H9 (cell line): Measurements from ENCODE around the gene HDX. TPM values are rescaled to one million over a fixed set of nuclear protein-coding genes. Genes with fewer than 3 reads are reported as not detected.

Experiments used
- DNase-seq: peaks from one replicate; pipeline ENCODE4 v3.0.0-alpha.2; 2017
- H2AFZ ChIP-seq: one replicate; pipeline ENCODE4 v1.6.1; 2013; ENCODE audit warnings: mild to moderate bottlenecking, low read length, control low read depth, moderate library complexity
- H2AK5ac ChIP-seq: 2 replicates; pipeline ENCODE4 v1.6.1; 2013; ENCODE audit warnings: low read length, control low read depth, mixed read lengths; ENCODE audit not compliant: insufficient read length
- H2BK120ac ChIP-seq: one replicate; pipeline ENCODE4 v1.6.1; 2013; ENCODE audit warnings: low read depth, mild to moderate bottlenecking, low read length, control low read depth, inconsistent platforms; ENCODE audit not compliant: poor library complexity, severe bottlenecking
- H2BK12ac ChIP-seq: 2 replicates; pipeline ENCODE4 v1.6.1; 2013; ENCODE audit warnings: low read length, control low read depth, mixed read lengths, low read depth; ENCODE audit not compliant: insufficient read length
- H2BK15ac ChIP-seq: 2 replicates; pipeline ENCODE4 v1.6.1; 2013; ENCODE audit warnings: low read depth, low read length, control low read depth
- H2BK20ac ChIP-seq: one replicate; pipeline ENCODE4 v1.6.1; 2013; ENCODE audit warnings: low read depth, mild to moderate bottlenecking, low read length, control low read depth, inconsistent platforms; ENCODE audit not compliant: poor library complexity, severe bottlenecking
- H2BK5ac ChIP-seq: 2 replicates; pipeline ENCODE4 v1.6.1; 2013; ENCODE audit warnings: low read length, control low read depth, mixed read lengths; ENCODE audit not compliant: insufficient read length
- H3K14ac ChIP-seq: 2 replicates; pipeline ENCODE4 v1.6.1; 2013; ENCODE audit warnings: low read length, control low read depth; ENCODE audit not compliant: insufficient read depth
- H3K18ac ChIP-seq: 2 replicates; pipeline ENCODE4 v1.6.1; 2013; ENCODE audit warnings: low read depth, mild to moderate bottlenecking, mixed read lengths, low read length, control low read depth; ENCODE audit not compliant: insufficient read length
- H3K23ac ChIP-seq: 2 replicates; pipeline ENCODE4 v1.6.1; 2013; ENCODE audit warnings: low read length, control low read depth, mixed read lengths, low read depth; ENCODE audit not compliant: insufficient read length
- H3K23me2 ChIP-seq: 2 replicates; pipeline ENCODE4 v1.6.1; 2013; ENCODE audit warnings: low read depth, mild to moderate bottlenecking, mixed read lengths, low read length, control low read depth; ENCODE audit not compliant: insufficient read length, poor library complexity, severe bottlenecking
- H3K27ac ChIP-seq: 2 replicates; pipeline ENCODE4 v1.5.1; 2013; ENCODE audit warnings: low read length, control low read depth, mixed read lengths, low read depth; ENCODE audit not compliant: insufficient read length
- H3K27me3 ChIP-seq: 2 replicates; pipeline ENCODE4 v1.6.1; 2013; ENCODE audit warnings: low read length, control low read depth, inconsistent platforms; ENCODE audit not compliant: insufficient read depth
- H3K4ac ChIP-seq: 2 replicates; pipeline ENCODE4 v1.6.1; 2013; ENCODE audit warnings: low read depth, mild to moderate bottlenecking, control low read depth, inconsistent platforms, low read length, moderate library complexity
- H3K4me1 ChIP-seq: 2 replicates; pipeline ENCODE4 v1.6.1; 2013; ENCODE audit warnings: low read length, control low read depth, inconsistent platforms; ENCODE audit not compliant: insufficient read depth
- H3K4me2 ChIP-seq: 2 replicates; pipeline ENCODE4 v1.6.1; 2013; ENCODE audit warnings: low read length, control low read depth, mixed read lengths; ENCODE audit not compliant: insufficient read length, insufficient read depth
- H3K56ac ChIP-seq: 2 replicates; pipeline ENCODE4 v1.6.1; 2013; ENCODE audit warnings: low read depth, mild to moderate bottlenecking, mixed read lengths, low read length, control low read depth; ENCODE audit not compliant: insufficient read length
- H3K79me1 ChIP-seq: 2 replicates; pipeline ENCODE4 v1.6.1; 2013; ENCODE audit warnings: low read depth, mild to moderate bottlenecking, moderate library complexity, low read length, control low read depth, inconsistent platforms; ENCODE audit not compliant: insufficient read depth, poor library complexity, severe bottlenecking
- H3K79me2 ChIP-seq: 2 replicates; pipeline ENCODE4 v1.6.1; 2013; ENCODE audit warnings: low read length, control low read depth, inconsistent platforms; ENCODE audit not compliant: insufficient read depth
- H3K9ac ChIP-seq: 2 replicates; pipeline ENCODE4 v1.6.1; 2013; ENCODE audit warnings: low read length, control low read depth, mixed read lengths; ENCODE audit not compliant: insufficient read length; ENCODE audit errors: extremely low read depth
- H3K9me3 ChIP-seq: one replicate; pipeline ENCODE4 v1.6.1; 2013; ENCODE audit warnings: low read depth, low read length, inconsistent platforms; ENCODE audit not compliant: control insufficient read depth
- H3T11ph ChIP-seq: one replicate; pipeline ENCODE4 v1.6.1; 2013; ENCODE audit warnings: mild to moderate bottlenecking, low read length, control low read depth, inconsistent platforms
- H4K20me1 ChIP-seq: one replicate; pipeline ENCODE4 v1.6.1; 2013; ENCODE audit not compliant: control insufficient read depth, insufficient read length, insufficient read depth
- H4K5ac ChIP-seq: 2 replicates; pipeline ENCODE4 v1.6.1; 2013; ENCODE audit warnings: low read depth, mild to moderate bottlenecking, mixed read lengths, low read length, control low read depth; ENCODE audit not compliant: insufficient read length
- H4K8ac ChIP-seq: replicated peaks from 2 replicates; pipeline ENCODE4 v1.6.1; 2013; ENCODE audit warnings: low read length, control low read depth, mixed read lengths, low read depth; ENCODE audit not compliant: insufficient read length
- H4K91ac ChIP-seq: 2 replicates; pipeline ENCODE4 v1.6.1; 2013; ENCODE audit warnings: low read depth, mild to moderate bottlenecking, moderate library complexity, mixed read lengths, low read length, control low read depth; ENCODE audit not compliant: insufficient read length
- H3K27ac Mint-ChIP-seq, 3 experiments: 2 replicates in 2 of 3; 3 replicates in 1 of 3; pipeline ENCODE4 v1.8.0; 2020 to 2021; ENCODE audit warnings: mixed read lengths in 3 of 3, mild to moderate bottlenecking in 1 of 3, moderate library complexity in 1 of 3
- H3K27me3 Mint-ChIP-seq: 2 replicates; pipeline ENCODE4 v1.8.0; 2021; ENCODE audit warnings: low read depth, mild to moderate bottlenecking, moderate library complexity, mixed read lengths
- H3K36me3 Mint-ChIP-seq, 3 experiments: 2 replicates in 2 of 3; 3 replicates in 1 of 3; pipeline ENCODE4 v1.8.0; 2020 to 2021; ENCODE audit warnings: low read depth in 3 of 3, mixed read lengths in 3 of 3; ENCODE audit not compliant: insufficient read depth in 1 of 3
- H3K4me1 Mint-ChIP-seq, 2 experiments: 2 replicates each; pipeline ENCODE4 v1.8.0; 2020; ENCODE audit warnings: mixed read lengths in 2 of 2
- H3K4me3 Mint-ChIP-seq, 2 experiments: 2 replicates in 1 of 2; 3 replicates in 1 of 2; pipeline ENCODE4 v1.8.0; 2020 to 2021; ENCODE audit warnings: mild to moderate bottlenecking in 2 of 2, mixed read lengths in 2 of 2, moderate library complexity in 1 of 2
- H3K9me3 Mint-ChIP-seq, 2 experiments: 2 replicates in 1 of 2; 3 replicates in 1 of 2; pipeline ENCODE4 v1.8.0; 2020; ENCODE audit warnings: mild to moderate bottlenecking in 2 of 2, mixed read lengths in 2 of 2, moderate library complexity in 1 of 2
- CTCF ChIP-seq: fragments of 200-600 bp; sonication (generic); conservative IDR thresholded peaks from 3 replicates; pipeline ENCODE4 v1.8.0; 2021; ENCODE audit warnings: antibody characterized with exemption, mild to moderate bottlenecking
- total RNA-seq: library from RNA; stranded (reverse); gene quantifications from 2 replicates; pipeline ENCODE4 v1.2.1, GENCODE V29; 2021

Gene HDX
- total RNA-seq, 1 experiment from 2014 or later: 5.0 TPM

DNA sequence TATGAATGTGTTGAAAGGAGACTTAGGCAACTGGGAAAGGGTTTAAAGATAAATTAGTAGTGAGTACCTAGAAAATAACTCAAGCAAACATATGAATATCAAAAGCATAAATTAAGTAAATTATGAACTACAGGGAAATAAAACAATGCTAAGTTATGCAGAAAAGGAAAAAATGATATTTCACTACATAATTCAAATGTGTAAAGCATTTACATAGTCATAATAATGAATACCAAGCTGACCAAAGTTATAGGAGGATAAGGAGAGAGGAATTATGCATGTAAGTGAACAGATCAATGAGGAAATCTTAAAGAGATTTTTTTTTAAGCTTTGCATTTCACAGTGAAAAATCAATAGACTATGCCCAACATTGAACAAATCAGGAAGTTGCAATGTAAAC is 145.0 kb downstream of the HDX start:
- no peak for TF ChIP-seq CTCF
- Mint-ChIP-seq H3K9me3 (peaks cover 32 to 34% of the 10 kb centered on the region in 2 experiments), H3K36me3 (peaks cover 0 to 5% (median 0%) of the 10 kb centered on the region in 3 experiments; a peak in 1 of 7 replicates)

More for the DNA sequence above, 145.0 kb downstream of the HDX start:
- Histone ChIP-seq H3K79me2 (no peaks in the 10 kb centered on the region), H3K4me1 (no peaks in the 10 kb centered on the region), H3K9me3 (peaks cover 20% of the 10 kb centered on the region), H4K91ac (no peak overlapping the region), H2BK120ac (no peak overlapping the region), H3K27me3 (no peaks in the 10 kb centered on the region), H3K23me2 (no peaks in the 10 kb centered on the region), H4K8ac (no peak overlapping the region), H3K9ac (no peak overlapping the region), H4K20me1 (no peaks in the 10 kb centered on the region), H3T11ph (no peak overlapping the region), H2AFZ (no peak overlapping the region), H2BK15ac (no peak overlapping the region), H3K79me1 (no peaks in the 10 kb centered on the region), H3K27ac (no peak overlapping the region), H3K56ac (no peak overlapping the region), H3K4ac (no peak overlapping the region), H3K23ac (no peak overlapping the region), H2AK5ac (no peak overlapping the region), H4K5ac (no peak overlapping the region), H2BK5ac (no peak overlapping the region), H3K18ac (no peak overlapping the region), H2BK12ac (no peak overlapping the region), H3K4me2 (no peak overlapping the region), H3K14ac (no peak overlapping the region), H2BK20ac (no peak overlapping the region)
- no peaks in the 10 kb centered on the region for H3K27me3 Mint-ChIP-seq
- H3K4me3 Mint-ChIP-seq: no peak overlapping the region
- no peak for DNase-seq
- H3K27ac Mint-ChIP-seq: no peak overlapping the region
- H3K4me1 Mint-ChIP-seq: no peaks in the 10 kb centered on the region
